ENCODE results near the gene SCAF4.
"Not testable (repeated sequence)": the region's sequence is repeated elsewhere in the genome, so short reads cannot be mapped to it uniquely, and the experiment has no call there.

SCAF4 gene

DNA sequence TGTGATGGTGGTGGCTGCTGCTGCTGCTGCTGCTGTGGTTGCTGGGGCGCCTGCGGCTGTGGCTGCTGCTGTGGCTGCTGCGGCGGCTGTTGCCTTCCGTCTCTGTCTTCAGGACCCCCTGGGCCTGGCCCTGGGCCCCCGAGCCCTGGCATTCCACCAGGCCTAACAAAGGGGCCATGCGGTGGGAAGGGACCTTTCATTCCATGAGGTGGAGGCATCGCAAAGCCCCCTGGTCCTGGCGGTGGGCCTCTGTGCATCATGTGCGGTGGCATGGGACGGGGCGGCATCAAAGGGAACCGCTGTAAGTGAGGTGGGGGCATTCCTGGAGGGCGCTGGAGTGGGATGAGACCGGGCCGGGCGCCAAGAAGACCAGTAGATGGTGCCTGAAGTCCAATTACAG lies 60.0 kb downstream of the SCAF4 start:
- no peak for DNase-seq (ENCODE audit: low spot score)

DNA sequence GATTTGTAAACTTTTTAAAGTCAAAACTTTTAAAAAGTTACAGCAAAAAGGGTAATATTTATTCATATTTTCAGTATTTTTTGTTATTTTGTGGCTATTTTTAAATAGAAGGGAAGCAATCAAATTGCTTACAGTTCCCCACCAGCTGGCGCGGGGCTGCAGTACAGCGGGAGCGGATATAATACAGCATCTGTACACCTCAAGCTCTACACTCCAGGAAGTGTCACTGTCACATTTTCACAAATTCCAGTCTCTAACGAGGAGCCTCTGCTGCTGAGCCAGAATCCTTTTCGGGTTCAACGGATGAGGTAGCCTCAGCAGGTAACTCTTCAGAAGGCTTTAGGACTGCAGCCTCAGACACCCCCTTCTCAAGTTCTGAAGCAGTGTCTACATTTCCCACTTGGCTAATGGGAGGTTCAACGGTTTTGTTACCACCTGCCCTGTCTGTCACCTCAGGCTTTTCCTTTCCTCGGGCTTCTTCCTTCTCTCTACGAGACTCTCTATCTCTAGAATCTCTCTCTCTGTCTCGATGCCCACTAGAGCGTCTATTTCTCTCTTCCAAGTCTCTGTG lies 60.7 kb downstream of the SCAF4 start:
- no peak for DNase-seq (ENCODE audit: low spot score)

DNA sequence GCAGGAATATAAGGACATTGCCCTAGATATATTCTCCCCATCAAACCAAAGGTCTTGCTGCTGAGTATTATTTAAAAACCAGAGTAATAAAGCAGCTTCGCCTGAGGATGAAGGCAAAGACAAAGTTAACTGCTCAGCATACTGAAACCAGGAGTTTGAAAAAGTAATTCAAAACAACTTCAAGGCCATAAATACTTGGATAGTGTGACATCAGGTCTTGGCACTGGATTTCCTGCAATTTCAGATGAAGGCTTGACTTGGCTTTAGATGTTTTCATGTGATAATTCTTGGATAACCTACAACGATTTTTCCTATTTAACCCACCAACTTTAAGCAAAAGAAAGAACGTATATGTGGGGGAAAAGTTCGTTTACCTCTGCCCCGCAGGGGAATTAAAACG lies 61.8 kb downstream of the SCAF4 start:
- DNase-seq (ENCODE audit: low spot score) = no peak

- no peak for DNase-seq (ENCODE audit: low spot score)
These were observed 63.0 kb downstream of the SCAF4 start for GRCh38 chr21:31668651-31669491.

- DNase-seq (ENCODE audit: low spot score) = no peak
These were observed 64.3 kb downstream of the SCAF4 start for GRCh38 chr21:31667639-31668038.

GRCh38 chr21:31667132-31667531 lies 64.8 kb downstream of the SCAF4 start:
- DNase-seq (ENCODE audit: low spot score) = no peak

- no peak for DNase-seq (ENCODE audit: low spot score)
These were observed 65.4 kb downstream of the SCAF4 start for GRCh38 chr21:31666445-31667010.

DNA sequence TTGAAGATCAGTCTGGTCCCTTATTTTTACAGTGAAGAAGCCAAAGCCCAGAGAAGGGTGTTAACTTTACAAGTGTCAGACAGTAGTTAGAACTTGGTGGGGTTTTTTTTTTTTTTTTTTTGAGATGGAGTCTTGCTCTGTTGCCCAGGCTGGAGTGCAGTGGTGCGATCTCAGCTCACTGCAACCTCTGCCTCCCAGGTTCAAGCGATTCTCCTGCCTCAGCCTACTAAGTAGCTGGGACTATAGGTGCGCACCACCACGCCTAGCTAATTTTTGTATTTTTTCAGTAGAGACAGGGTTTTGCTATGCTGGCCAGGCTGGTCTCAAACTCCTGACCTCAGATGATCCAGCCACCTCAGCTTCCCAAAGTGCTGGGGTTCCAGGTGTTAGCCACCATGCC lies 66.0 kb downstream of the SCAF4 start:
- not testable (repeated sequence) for DNase-seq (ENCODE audit: low spot score)

- peak; percentile 10 for DNase-seq (ENCODE audit: low spot score)
These were observed 66.5 kb downstream of the SCAF4 start for GRCh38 chr21:31665397-31665796.

DNA sequence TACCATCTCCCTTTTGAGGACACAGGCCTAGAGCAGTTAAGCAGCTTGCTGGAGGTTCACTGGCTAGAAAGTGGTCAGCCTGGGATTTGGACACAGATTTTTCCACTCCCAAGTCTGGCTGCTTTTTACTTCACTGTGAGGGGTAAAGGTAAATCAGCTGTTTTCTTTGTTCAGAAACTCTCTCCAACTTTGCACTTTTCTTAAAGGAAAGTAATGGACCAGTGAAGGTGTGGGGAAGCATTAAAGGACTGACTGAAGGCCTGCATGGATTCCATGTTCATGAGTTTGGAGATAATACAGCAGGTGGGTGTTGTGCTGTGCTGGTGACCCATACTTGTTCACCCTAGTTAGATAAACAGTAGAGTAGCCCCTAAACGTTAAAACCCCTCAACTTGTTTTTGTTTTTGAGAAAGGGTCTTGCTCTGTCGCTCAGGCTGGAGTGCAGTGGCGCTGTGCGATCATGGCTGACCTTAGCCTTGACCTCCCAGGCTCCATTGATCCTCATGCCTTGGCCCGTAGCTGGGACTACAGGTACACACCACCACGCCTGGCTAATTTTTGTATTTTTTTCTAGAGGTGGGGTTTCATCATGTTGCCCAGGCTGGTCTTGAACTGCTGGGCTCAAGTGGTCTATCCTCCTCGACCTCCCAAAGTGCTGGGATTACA lies 68.2 kb downstream of the SCAF4 start:
- DNase-seq (ENCODE audit: low spot score) = no peak

DNA sequence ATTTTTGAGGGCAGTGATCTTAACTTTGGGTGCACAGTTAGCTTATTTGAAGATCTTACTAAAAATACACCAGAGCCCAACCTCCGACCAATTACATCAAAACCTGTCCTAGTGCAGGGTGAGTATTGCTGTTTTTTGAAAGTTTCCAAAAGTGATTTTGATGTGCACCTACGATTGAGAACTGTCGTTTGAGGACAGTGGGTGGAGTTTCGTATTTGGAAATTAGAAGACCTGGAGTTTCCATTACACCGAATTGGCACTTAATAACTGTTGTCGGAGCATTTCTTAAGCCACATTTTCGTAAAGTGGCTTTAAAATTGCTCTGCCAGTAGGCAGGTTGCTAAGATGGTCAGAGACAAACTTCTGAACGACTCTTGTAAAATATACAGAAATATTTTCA lies 71.3 kb downstream of the SCAF4 start:
- DNase-seq (ENCODE audit: low spot score) = no peak

GRCh38 chr21:31660259-31660565 lies 71.7 kb downstream of the SCAF4 start:
- no peak for DNase-seq (ENCODE audit: low spot score)

GRCh38 chr21:31659536-31660258 lies 72.2 kb downstream of the SCAF4 start, which contains the start of gene SOD1:
Gene SOD1 (plus strand): TSS chr21:31659693. CDS start chr21:31659770, 77 bp downstream.
- peak; percentile 95 for DNase-seq (ENCODE audit: low spot score)

GRCh38 chr21:31659286-31659535 lies 72.7 kb downstream of the SCAF4 start:
- no peak for DNase-seq (ENCODE audit: low spot score)

GRCh38 chr21:31658053-31658452 lies 73.9 kb downstream of the SCAF4 start:
- DNase-seq (ENCODE audit: low spot score) = no peak

- peak; percentile 20 for DNase-seq (ENCODE audit: low spot score)
These were observed 75.5 kb downstream of the SCAF4 start for GRCh38 chr21:31656199-31657095.

- DNase-seq (ENCODE audit: low spot score) = peak; percentile 23
These were observed 76.9 kb downstream of the SCAF4 start for GRCh38 chr21:31654821-31655580.

DNA sequence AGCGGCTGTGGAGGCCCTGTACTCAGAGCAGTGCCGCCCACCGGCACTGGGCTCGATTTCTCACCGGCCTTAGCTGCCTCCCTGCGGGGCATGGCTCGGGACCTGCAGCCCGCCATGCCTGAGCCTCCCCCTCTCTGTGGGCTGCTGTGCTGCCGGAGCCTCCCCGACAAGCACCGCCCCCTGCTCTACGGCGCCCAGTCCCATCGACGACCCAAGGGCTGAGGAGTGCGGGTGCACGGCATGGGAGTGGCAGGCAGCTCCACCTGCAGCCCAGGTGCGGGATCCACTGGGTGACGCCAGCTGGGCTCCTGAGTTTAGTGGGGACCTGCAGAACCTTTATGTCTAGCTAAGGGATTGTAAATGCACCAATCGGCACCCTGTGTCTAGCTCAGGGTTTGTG lies 77.6 kb downstream of the SCAF4 start:
- no peak for DNase-seq (ENCODE audit: low spot score)

DNA sequence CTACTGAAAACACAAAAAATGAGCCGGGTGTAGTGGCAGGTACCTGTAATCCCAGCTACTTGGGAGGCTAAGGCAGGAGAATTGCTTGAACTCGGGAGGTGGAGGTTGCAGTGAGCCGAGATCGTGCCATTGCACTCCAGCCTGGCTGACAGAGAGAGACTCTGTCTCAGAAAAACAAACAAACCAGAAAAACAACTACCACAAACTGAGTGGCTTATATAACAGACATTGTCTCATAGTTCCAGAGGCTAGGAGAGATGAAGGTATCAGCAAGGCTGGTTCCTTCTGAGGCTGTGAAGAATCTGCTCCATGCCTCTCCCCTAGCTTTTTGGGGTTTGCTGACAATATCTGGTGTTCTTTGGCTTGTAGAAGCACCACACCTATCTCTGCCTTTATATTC lies 80.4 kb downstream of the SCAF4 start:
- not testable (repeated sequence) for DNase-seq (ENCODE audit: low spot score)

- no peak for DNase-seq (ENCODE audit: low spot score)
These were observed 81.0 kb downstream of the SCAF4 start for GRCh38 chr21:31650930-31651329.

DNA sequence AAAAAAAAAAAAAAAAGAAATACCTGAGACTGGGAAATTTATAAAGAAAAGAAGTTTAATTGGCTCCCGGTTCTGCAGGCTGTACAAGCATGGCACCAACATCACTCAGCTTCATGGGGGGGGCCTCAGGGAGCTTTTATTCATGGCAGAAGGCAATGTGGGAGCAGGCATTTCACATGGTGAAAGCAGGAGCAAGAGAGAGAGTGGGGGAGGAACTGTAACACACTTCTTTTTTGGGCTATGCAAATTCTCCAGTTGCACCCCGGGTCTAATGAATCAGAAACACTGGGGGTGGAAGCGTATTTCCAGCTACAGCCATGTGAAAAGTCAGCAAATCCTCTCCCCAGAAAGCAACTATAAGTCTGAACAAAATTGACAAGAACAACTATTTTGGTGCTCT lies 84.3 kb downstream of the SCAF4 start:
- DNase-seq (ENCODE audit: low spot score) = no peak

All from CD4-positive, alpha-beta T cell treated with Interleukin-15 for 4 hours (primary cell).